Inflammatory macrophage treated with lipopolysaccharide for 4 hours (primary cell): ENCODE measurements around the gene SPATA19.

ENCODE experiments used
- DNase-seq: peaks from one replicate; pipeline ENCODE4 v3.0.0-alpha.2; 2020

The SPATA19 gene

GRCh38 chr11:133817449-133817848, 27.9 kb downstream of the SPATA19 start:
- DNase-seq, result no peak

DNA sequence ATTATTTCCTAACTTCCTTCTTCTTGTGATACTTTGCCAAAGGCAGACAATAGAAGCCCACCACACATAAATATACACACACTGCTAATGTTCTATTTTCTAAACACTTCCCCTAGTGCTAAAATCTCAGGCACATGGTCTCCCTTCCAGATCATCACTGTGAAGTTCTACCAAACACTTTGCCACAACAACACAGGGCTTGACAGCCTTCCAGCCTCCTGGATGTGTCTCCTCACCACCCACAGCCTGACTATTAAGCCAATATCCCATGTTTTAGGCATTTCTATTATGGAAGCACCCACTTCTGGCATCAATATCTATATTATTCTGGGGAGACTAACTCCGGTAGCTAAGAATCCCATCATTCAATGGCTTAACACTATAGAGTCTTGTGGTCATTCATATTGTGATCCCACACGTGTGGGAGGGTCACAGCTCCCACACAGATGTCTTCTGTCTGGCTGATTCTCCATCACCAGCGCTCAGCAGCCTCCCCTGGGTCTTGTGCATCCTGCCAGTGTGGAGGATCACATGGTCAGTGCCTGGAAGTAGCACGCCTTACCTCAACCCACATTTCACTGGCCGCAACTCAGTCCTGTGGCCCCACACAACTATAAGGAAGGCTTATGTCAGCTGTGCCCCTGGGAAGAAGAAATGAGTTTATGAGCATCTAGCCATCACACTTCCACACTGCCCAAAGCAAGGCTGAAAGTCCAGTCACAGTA, 29.0 kb downstream of the SPATA19 start:
- no peak for DNase-seq

DNA sequence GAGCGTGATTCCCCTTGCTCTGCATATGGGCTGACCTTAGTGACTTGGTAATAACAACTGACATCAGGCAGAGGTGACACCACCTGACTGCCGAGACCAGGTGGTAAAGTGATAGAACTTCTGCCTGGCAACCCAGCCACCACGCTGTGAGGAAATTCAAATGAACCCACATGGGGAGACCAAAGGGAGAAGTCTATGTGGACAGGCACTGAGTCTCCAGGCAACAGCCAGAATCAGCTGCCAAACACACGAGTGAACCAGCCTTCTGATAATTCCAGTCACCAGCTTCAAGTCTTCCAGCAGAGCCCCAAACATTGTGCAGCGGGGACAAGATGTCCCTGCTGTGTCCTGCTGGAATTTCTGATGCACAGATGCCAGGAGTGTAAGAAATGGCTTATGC, 29.7 kb downstream of the SPATA19 start:
- no peak for DNase-seq

DNA sequence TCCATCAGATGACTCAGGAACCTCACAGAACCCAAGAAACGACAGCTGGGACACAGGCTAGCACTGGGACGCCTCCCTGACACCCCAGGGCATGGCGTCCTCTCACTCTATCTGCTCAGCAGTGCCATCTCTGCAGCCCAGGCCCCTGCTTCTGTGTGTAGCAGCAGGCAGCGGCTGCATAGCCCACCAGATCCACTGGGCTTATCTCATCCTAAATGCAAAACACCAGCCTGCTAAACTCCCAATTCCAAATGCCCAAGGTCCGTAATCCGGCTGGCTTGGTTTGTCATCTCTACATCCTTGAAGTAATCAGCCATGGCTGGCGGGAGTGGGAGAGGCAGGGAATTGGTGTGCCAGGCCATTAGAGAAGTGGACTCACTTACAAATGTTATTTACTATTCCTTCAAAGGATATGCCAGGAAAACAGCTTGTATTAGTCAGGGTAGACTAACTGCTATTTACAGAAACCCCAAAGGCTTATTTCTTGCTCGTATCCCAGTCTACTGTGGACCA, 30.7 kb downstream of the SPATA19 start:
- no peak for DNase-seq

DNA sequence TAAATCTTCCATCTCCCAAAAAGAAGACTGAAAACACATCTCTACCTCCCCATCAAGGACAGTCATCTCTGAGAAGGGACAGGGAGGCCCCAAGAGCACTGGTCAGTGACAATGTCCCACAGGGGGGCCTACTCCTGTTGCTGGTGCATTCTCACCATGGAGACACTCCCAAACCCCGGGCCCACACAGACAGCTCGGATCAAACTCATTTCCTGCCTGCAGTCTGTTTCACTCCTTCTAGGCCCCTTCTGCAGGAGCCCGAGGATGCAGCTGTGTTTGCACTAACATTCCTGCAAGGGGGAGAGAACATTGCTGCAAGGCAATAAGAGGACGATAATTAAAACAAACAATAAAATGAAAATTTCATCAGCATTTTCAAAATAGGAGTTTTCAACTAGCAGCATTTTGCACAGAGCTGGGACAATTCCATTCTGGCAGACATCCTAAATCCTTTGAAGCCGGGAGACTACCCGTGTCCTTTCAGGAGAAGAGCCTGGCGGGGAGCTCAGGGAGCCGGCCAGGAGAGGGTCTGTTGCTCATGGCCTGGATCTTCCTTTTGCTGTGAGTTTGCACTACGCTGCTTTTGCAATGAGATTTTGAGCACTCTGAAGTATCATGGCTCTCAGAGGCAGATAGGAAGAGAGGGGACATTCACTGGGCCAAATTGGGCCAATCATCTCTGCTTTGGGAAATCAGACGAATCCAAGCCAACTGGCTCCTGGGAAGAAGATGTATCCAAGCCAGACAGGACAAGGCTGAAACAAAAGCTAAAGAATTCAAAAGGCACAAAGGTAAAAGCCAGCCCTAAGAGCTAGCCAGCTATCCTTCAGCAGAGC, 33.2 kb downstream of the SPATA19 start:
- no peak for DNase-seq

DNA sequence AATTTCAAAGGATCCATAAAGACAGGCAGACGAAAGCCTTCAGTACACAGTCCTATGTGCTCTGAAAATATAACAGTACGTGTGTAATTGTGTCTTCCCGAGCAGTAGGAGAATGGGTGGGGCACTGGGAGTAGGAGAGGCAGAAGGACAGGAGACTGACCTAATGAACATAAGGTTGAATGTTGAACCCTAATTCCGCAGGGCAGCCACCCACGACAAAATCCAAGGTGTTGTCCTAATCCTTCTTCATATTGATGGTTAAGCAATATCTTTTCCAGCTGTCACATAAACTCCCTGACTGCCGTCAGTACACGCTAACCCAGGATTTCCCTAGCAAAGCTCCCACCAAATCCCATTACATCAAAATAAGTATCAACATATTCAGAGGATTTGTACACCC, 34.5 kb downstream of the SPATA19 start:
- no peak for DNase-seq

DNA sequence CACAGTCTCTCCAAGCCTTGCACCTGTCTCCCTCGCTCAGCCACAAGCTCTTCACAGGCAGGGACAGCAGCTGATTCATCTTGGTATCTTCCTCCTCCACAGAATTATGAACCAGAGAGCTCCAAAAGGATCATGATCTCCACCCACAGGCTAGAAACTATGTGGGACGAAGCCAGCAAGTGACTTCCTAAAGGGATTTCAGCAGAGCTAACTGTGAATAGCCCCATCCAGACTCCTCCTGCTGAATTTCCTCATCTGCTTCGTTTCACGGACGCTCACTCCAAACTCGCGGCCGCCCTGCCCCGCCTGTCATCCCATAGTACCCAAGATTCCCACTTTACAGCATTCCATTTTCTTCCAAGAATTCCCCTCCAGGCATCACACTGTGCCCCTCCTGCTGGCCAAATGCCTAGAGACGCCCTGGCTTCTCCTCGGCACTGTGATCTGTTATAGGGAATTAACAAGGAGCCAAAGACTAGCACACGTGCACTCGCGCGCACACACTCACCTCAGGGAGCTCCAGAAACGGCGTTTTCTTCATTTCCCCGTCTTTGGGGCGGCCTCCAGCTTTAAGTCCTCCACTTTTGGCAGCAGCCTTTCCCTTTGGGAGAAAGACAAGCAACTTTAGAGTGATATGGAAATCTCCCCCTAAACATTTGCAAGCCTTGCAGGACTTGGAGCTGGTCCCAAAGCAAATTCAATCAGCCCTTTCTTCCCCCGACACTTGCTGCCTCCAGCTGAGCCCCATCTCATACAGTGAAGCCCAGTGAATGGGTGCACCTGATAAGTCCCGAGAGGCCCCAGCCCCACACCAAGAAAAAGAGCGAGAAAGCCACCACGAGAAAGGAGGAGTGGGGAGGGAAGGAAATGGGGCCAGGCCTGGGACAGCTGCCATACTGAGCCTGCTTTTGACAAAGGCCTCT, 35.5 kb downstream of the SPATA19 start:
- no peak for DNase-seq

DNA sequence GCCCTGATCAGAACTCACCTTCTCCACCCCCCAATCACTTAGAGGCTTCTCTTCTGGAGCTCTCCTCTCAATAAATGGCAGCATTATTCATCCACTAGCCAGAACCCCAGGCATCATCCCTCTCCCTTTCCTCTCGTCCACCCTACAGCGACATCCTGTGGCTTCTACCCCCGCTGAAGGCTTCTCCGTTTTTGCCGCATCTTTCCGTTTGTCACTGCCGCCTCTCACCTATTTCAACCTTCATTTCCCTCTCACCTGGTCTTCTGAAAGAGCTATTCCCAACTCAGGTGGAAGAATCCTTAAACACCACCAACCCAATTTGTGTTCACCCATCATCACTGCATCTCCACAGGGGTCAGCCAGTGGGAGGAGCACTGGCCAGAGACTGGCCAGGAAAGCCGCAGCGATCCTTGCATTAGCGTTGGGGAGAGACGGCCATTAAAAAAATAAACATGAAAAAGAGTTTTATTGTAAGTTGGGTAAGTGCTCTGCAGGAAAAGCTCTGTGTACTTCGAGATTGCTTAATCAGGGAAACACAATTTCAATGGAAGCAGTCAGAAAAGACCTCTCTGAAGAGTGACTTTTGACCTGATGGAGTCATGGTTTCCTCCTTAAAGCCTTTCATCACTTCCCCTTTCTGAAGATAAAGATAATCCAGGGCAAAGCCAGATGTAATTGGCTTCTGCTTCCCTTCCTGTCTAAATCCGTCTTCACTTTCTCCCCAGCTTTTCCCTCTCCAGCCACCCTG, 36.7 kb downstream of the SPATA19 start:
- DNase-seq, result peak; percentile 20

- no peak for DNase-seq
These were observed 42.3 kb downstream of the SPATA19 start for GRCh38 chr11:133803026-133803425.

- no peak for DNase-seq
These were observed 44.0 kb downstream of the SPATA19 start for GRCh38 chr11:133801356-133801755.

GRCh38 chr11:133800666-133801065, 44.6 kb downstream of the SPATA19 start:
- DNase-seq, result no peak

DNA sequence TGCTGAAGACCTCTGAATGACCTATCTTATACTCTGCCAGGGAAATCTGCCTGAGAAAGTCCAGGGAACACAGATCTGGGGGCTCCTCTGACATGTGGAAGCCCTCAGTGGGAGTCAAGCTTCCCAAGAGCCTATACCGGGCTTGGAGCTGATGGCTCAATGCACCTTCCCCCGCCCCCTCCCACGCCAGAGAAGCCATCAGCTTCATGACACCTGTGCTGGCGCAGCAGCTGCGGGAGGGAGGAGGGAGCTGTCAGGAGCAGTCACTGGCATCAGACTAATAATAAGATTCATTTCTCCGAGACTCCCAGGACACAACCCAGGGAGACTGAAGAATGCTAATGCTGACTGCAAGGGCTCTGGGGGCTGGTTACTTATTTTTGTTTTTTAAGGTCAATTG, 47.8 kb downstream of the SPATA19 start:
- DNase-seq, result no peak

GRCh38 chr11:133796043-133796795, 49.1 kb downstream of the SPATA19 start:
- DNase-seq, result no peak

- no peak for DNase-seq
These were observed 50.2 kb downstream of the SPATA19 start for GRCh38 chr11:133795088-133795487.

DNA sequence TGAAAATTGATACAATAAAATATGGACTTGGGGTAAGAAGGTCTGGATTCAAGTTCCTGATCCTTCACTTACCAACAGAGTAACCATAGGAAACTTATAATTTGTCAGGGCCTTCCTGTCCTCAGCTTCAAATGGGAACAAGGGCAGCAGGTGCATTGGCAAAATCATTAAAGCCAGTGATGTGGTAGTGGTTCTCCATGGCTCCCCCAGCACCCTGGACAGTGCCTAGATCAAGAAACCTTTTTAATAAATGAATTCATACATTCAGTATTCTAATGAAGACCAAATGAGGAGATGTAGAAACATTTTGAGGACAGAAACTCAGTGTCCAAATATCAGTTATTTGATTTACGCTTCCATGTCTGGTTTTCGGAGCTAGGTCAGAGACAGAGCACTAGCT, 51.1 kb downstream of the SPATA19 start:
- DNase-seq, result no peak

DNA sequence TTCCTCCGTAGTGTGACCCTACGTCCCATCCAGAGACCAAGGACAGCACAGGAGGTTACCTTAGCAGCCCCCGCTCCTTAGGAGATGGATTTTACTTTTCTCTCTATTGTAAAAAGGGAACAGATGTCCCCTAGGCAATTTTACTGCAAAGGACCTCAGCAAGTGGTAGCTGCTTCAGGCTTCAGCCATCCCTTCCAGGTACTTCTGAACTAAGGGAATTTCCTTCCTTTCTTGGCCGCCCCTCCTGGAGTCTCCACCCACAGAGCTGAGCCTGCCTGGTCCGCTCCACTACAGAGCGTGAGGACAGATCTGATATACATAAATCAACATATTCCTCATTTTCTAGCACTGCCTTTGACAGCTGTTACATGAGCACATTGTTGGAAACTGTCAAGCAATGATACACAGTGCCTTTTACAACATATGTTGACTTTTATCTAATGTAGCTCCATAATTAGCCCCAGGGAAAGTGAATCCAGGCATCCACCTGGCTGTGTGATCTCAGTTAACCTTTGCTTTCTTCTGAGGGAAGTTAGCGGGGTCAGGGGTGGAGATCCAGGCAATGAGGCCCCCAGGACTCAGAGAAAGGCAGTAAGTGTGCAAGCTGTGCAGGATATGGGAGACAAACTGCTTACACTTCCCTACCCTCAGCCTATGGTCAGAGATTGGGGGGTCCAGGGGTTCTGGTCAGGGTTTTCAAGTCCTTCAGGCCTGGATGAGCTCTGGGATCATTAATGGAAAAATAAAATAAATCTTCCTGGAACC, 51.9 kb downstream of the SPATA19 start:
- DNase-seq, result no peak

DNA sequence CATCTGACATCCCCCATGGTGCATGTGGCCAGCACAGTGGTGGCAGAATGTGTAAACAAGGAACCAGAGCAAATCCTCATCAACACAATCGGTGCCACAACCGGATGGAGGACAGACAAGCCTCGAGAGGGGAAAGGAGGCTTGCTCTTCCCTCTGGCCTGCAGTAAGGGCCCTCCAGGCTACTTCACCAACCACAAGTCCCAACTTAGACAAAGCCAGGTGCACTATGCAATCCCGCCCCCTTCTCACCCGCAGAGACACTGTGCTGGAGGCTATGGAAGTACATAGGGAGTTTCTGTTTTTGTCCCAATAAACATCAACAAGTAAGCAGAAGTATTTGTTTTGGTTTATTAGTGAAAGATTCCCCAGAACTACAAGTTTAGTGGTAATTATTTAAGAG, 54.3 kb downstream of the SPATA19 start:
- DNase-seq, result no peak
